Prostate gland (tissue), 2 donors: ENCODE results near the gene BTG1.

Experiments
- CTCF ChIP-seq, 4 experiments: fragments of 200-600 bp in 2 of 4; fragments of 450-650 bp in 2 of 4; sonication (generic) in 2 of 4; IDR thresholded peaks; 1 replicate in 3 of 4; 2 replicates in 1 of 4; pipeline ENCODE4 v1.5.1; 2016 to 2019; ENCODE audit warnings: antibody characterized with exemption in 4 of 4, mild to moderate bottlenecking in 2 of 4, moderate library complexity in 2 of 4
- POLR2A ChIP-seq: fragments of 450-650 bp; IDR thresholded peaks from one replicate; pipeline ENCODE4 v1.6.1; 2016; ENCODE audit warnings: antibody characterized with exemption, mild to moderate bottlenecking
- POLR2AphosphoS5 ChIP-seq: sonication (generic); formaldehyde crosslinking; IDR thresholded peaks from one replicate; pipeline ENCODE4 v1.6.1; 2017; ENCODE audit warnings: antibody characterized with exemption

- TF ChIP-seq POLR2A (peak; percentile 52), CTCF (IDR thresholded peaks at IDR 0.05) (peak; percentile 28 to 82 (median 60)), POLR2AphosphoS5 (peak; percentile 43)
These were observed 1.7 kb downstream of the BTG1 start for GRCh38 chr12:92143686-92144630.
